Mammary epithelial cell (primary cell): ENCODE data around the gene PARD3.

Experiments used
- CTCF ChIP-seq, 2 donors: IDR thresholded peaks in 1 of 2; conservative IDR thresholded peaks in 1 of 2; 2 replicates each; pipeline ENCODE4 v1.5.1; 2011 to 2012; ENCODE audit warnings: inconsistent platforms in 2 of 2, low read length in 2 of 2, mild to moderate bottlenecking in 2 of 2, control low read depth in 1 of 2, low read depth in 1 of 2; ENCODE audit not compliant: insufficient read depth in 1 of 2; ENCODE audit errors: extremely low read depth in 1 of 2
- EZH2 ChIP-seq: IDR thresholded peaks from 2 replicates; pipeline ENCODE4 v1.6.1; 2012; ENCODE audit warnings: low read length, inconsistent platforms, borderline replicate concordance

GRCh38 chr10:34776090-34776690 is 38.9 kb downstream of the PARD3 start:
- TF ChIP-seq EZH2 (no peak), CTCF (conservative IDR thresholded peaks at IDR 0.05 in 1 of 2, IDR thresholded peaks at IDR 0.05 in 1 of 2; ENCODE audit: extremely low read depth in 1 of 2, insufficient read depth in 1 of 2, low read depth in 1 of 2, low read length in 2 of 2) (no peak)
